ENCODE data around the gene ACE.

ACE gene

DNA sequence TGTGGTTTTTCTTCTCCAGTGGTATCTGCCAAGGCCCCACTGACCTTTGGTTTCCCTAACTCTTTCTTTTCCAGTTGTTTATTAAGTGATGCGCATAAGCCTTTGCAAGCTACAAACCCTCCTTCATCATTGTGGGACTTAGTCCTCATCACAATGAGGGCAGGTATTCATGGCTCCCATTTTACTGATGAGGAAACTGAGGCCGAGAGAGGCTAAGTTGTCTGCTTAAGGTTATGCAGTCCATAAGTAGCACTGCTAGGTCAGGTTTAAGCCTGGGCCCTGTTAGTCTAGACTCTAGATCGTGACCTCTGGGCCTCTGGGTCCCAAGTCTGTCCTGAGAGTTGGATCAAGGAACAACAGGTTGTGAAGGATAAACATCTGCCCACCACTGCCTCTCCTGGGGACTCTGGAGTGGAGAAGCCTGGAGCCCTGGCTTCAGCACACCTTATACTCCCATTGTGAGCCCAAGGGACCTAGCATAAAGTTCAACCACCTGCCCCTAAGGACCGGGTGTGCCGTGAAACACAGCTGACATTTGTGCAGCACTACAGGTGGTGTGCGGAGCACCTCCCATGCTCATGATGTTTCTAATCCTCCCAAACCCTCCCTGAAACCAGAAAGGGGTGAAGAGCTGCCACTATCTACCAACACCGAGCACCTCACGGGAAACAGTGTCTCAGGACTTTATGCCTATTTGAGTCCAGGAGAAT, 41.1 kb downstream of the ACE start:
- DNase-seq = no peak

DNA sequence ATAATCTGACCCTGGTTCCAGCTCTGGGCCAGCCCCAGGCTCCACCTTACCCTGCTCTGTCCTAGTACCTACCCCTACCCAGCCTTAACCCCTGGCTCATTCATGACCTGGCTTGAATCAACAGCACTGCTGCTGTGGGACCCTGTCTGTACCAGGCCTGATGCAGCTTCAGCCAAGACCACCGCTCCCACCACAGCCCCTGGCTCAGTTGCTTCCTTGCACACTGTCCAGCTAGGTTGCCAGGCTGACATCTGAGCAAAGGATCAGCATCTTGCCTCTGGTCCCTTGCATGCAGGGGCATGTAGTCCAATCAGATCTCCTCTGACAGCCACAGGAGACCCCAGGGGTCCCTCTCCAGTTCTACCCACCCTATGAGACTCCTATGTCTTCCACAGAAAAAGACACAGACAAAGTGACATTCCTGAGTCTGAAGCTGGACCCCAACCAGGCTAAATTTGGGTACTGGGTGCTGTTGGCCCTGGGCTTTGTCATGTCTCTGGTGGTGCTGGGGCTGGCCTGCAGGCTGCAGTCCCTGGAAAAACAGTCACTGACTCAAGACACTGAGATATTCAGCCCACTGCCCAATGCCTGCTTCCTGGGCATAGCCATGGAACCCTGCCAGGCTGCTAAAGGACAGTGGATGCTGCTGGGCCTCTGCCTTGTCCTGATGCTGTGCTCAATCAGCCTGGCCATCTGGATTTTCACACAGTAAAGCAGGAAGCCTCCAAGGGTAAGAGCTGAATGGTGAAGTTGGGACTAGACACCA, 42.4 kb downstream of the ACE start:
- DNase-seq = no peak

DNA sequence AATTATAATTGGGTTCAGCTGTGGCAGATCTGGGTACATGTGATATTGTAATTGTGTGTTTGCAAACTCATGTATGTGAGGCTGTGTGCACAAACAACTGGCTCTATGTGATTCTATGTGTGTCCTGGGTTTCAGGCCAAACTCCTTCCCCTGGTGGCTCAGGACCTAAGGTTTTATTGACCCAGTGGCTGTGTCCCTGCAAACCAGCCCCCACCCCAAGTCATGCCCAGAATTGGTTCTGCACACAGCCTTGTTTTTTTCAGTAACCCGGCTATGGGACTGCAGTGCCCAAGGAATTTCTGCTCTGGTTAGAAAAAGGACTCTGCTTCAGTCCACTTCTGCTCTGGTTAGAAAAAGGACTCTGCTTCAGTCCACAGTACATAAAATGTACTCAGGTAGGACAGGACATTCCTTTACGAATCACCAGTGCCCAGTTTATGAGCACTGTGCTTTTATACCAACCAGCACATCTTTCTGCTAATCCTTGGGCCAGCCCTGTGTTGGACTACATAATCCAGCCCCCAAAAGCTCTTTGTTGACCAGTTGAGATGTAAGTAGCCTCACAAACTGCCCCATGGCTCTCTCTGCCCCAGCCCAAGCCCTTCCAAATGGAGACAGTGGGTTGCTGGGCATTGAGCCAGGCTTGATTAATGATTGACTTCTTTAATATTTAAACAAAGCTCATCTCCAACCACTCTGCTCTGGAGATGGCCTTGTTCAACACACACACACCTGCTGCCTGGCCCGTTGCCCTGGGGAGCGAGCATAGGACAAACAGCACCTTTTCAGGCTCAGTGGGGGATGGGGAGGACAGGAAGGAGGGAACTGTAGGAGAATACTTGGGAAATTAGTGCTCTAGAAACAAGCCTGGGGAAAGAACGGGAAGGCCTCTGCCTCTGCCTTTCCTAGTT, 43.4 kb downstream of the ACE start:
- no peak for DNase-seq

DNA sequence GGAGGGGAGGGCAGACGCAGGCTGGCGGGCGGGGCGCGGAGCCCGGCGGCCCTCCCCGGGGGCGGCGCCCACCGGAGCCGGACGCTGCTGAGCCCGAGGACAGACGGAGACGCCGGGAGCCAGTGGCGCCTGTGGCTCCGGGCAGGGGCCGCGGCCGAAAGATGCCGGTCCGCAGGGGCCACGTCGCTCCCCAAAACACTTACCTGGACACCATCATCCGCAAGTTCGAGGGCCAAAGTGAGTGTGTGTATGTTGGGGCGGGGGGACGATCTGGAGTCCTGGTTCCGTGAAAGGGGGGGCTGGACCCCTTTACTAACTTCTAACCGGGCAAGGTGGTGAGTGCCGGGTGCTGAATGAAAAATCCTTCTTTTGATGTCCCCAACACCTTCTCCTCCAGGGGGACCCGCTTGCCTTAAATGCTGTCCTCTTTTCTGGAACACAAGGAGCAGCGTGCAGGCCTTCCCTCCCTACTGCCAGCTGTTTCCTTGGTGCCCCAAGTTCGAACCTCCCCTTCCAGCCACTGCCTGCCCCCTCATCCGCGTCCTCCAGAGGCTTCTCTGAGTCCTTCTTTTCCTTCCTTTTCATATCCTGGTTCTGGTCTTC, 46.5 kb downstream of the ACE start, which contains the start of gene KCNH6:
Gene KCNH6 (plus strand): TSS at position 106 of the 603 bp plus-strand sequence. CDS start 56 bp downstream, at position 162.
- DNase-seq = no peak

DNA sequence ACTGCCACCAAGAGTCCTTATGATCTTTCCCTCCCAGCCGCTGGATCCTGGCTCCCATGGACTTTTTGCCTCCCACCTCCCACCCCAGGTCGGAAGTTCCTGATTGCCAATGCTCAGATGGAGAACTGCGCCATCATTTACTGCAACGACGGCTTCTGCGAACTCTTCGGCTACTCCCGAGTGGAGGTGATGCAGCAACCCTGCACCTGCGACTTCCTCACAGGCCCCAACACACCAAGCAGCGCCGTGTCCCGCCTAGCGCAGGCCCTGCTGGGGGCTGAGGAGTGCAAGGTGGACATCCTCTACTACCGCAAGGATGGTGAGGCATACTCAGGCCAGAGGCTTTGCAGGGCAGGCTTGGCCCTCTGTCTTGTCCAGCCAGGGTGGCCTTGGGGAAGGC, 47.2 kb downstream of the ACE start:
- DNase-seq = no peak

DNA sequence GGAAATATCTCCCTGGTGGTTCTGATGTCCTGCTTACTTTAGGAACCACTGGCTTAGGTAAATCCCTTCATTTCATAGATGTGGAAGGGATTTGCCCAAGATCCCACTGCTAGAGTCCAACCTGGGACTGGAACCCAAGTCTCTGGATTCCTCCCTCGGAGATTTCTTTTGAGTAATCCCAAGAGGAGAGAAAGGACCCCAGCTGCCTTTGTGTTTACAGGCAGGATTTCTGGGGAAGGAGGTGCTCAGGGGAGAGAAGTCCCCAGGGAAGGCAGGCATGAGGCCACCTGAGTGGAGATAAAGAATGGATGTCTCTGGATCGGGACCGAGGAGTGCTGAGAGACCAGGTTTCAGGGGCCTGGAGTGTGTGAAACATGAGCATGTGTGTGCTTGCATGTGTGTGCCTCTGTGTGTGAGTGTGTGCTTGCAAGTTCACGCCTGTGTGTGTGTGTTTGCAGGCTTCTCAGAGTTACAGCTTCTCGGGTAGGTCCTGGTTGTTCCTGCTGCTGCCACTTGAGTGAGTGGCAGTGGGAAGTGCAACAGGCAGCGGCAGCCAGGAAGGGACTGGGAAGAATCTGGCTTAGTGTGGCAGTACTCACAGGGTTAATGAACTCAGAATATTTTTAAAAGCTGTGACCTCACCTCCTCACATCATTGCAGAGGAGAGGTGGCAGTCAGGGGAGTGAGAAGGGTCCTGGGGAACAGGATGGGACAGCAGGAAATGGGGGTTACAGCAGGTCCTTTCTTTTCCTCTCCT, 48.5 kb downstream of the ACE start:
- DNase-seq = no peak

DNA sequence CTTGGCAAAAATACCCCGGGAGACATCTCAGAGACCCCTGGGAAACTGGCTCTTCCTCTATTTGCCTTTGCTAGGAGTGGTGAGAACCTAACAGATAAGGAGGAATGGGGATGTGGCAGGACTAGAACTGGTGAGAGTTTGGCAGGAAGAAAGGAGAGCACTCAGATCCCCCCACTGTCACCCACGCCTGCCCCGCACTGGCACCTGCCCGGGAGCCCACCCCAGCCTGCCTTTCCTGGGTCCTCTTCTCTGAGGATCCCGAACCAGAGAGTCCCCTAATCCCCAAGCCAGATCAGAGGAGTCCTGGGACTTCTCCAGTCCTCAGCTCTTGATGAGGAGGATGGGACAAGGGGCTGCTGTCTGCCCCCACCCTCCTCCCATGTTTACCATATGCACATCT, 50.0 kb downstream of the ACE start:
- DNase-seq = no peak

DNA sequence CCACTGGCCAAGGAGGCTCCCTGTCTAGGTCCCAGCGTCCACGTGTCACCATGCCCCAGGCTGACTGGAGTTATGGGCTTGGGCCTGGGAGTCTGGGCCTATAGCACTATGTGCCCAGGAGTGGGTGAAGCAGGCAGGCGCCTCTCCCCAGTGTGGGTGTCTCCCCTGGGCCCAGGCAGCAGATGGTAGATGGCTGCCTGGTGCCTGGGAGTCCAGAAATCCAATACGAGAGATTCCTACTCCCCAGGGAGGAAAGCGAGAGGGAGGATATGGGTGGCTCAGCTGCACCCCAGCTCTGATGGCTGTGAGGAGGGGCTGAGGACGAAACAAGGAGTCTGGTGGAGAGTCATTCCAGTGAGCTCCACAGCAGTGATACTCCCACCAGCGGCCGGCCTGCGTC, 51.3 kb downstream of the ACE start:
- no peak for DNase-seq

DNA sequence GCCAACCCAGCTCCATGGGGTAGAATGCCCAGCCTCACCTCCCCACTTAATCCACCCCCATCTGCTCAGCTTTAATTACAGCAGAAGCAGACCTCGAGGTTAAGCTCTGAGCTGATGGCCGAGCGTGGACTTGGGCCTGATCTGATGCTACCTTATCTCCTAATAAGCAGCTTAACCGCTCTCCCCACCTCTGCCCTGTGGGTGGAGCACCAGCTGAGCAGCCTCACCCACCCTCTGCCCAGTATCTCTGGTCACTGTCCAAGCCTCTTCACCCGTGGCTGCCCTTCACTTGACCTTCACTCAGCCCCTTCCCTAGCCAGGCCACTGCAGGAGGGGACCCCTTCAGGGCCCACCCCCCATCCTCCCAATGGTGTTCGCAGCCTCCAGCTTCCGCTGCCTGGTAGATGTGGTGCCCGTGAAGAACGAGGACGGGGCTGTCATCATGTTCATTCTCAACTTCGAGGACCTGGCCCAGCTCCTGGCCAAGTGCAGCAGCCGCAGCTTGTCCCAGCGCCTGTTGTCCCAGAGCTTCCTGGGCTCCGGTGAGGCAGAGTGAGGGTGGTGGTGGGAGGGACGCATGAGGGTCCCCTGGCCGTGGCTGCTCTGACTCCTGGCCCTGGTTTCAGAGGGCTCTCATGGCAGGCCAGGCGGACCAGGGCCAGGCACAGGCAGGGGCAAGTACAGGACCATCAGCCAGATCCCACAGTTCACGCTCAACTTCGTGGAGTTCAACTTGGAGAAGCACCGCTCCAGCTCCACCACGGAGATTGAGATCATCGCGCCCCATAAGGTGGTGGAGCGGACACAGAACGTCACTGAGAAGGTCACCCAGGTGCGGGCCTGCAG, 53.1 kb downstream of the ACE start:
- DNase-seq = no peak

DNA sequence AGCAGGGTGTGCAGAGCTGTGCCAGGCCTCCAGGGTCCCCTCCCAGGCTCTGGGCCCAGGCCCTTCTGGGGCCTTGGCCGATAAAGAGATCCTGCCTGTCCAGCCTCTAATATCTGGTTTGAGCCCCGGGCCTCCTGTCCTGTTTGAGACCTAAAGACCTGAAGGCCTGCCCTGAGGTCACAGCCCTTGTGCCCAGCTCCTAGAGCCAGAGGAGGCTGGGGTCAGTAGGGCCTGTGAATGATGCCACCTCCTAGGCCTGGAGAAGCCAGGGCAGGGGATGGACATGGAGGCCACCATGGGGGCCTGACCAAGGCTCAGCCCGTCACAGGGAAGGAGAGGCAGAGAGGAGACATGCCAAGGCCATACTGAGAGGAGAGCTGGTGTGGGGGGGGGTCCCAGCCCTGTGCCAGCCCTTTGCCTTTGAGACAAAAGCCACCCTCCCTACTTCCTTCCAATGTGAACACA, 53.7 kb downstream of the ACE start:
- DNase-seq = no peak

DNA sequence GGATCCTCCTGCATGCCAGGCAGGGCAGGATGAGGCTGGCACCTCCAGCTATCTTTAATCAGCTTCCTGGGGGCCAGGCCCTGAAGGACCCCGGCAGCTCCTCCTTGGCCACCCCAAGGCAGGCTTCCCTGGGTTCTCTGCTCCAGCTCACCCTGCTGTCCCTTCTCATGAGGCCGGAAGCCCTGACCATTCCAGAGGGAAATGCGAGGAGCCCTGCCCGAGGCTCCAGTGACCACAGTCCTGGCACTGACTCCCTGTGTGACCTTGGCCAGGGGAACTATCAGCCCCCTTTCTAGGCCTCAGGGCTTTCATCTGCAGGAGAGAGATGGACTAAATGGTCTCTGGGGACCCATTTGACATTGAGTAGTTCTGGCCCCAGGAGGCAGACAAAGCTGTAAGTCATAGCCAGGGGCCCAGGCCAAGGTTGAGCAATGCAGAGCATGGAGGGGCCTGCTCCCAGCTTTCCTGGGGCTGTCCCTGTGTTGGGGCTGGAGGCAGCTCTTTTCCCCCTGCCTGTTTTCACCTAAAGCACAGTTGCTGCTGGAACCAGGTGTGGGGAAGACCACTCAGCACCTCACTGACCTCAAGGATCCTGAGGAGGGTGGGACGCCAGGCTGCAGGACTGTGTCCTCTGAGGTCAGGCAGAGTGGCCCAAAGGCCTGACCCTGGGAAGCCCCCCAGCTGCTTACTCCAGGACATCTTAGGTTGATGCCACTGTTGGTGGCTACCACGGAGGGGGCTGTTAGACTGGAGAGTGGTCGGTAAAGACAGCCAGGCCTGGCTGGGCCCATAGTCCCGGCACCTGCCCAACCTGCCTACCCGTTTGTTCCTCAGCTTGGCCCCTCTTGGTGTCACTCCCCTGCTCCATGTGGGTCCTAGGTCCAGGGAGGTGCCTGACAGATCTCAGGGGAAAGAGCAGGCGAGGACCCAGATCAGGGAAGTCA, 54.4 kb downstream of the ACE start:
- DNase-seq = no peak

DNA sequence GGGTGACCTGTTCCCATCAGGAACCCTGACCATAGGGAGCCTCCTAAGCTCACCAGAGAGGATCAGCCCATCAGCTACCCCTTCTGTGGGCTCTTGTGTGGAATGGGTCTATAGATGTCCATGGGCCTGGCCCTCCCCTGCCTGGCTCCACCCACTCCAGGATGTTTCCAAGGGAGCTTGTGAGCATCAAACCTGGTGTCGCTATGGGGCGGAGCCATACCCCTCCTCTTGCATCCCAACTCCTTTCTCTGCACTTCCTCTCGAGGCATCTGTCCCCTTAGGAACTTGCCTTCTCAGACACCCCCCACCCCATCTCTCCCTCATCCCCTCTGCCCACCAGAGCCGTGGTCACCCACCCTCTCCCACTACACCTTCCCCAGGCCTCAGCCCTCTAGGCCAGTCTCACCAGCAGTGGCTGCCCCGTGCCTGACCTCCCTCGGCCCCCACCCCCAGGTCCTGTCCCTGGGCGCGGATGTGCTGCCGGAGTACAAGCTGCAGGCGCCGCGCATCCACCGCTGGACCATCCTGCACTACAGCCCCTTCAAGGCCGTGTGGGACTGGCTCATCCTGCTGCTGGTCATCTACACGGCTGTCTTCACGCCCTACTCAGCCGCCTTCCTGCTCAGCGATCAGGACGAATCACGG, 56.7 kb downstream of the ACE start:
- DNase-seq = no peak

DNA sequence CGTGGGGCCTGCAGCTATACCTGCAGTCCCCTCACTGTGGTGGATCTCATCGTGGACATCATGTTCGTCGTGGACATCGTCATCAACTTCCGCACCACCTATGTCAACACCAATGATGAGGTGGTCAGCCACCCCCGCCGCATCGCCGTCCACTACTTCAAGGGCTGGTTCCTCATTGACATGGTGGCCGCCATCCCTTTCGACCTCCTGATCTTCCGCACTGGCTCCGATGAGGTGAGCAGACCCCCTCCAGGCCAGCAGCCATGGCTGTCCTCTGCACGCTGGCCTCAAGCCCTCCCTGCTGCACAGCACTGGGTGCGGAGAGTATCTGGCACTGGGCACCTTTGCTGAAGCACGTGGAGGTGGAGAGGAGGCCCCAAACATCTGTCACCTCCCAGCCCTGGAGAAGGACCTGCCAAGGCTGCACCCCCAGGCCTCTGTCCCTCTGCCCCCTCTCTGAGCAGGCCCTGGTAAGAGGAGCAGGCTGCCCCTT, 57.3 kb downstream of the ACE start:
- no peak for DNase-seq

DNA sequence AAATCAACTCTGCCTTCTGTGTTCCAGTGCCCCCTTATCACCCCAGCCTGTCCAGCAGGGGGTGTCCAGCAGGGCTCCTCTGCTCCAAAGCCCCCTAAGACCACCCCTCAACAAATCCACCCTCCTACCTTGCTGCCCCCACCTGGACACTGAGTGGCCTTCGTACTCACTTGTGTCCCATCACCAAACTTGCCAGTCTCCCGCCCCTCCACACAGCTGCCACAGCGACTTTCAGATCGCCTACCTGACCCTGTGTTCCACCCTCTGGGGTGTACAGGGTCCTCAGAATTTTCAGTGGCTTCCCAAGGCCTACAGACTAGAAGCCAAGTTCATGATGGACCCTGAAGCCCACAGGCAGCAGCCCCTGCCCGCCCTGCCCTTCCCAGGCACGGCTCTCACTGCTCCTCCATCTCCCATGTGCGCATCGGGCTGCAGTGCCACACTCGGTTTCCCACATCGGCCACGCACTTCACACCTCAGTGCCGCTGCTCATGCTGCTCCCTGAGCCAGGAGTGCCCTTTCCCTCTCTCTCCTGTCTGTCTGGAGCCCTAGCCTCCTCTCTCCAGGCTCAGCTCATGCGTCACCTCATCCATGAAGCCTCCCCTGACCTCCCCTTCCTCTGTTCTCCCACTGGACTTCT, 58.1 kb downstream of the ACE start:
- no peak for DNase-seq

DNA sequence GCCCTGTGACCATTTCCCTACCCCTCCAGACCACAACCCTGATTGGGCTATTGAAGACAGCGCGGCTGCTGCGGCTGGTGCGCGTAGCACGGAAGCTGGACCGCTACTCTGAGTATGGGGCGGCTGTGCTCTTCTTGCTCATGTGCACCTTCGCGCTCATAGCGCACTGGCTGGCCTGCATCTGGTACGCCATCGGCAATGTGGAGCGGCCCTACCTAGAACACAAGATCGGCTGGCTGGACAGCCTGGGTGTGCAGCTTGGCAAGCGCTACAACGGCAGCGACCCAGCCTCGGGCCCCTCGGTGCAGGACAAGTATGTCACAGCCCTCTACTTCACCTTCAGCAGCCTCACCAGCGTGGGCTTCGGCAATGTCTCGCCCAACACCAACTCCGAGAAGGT, 58.8 kb downstream of the ACE start:
- DNase-seq = no peak

DNA sequence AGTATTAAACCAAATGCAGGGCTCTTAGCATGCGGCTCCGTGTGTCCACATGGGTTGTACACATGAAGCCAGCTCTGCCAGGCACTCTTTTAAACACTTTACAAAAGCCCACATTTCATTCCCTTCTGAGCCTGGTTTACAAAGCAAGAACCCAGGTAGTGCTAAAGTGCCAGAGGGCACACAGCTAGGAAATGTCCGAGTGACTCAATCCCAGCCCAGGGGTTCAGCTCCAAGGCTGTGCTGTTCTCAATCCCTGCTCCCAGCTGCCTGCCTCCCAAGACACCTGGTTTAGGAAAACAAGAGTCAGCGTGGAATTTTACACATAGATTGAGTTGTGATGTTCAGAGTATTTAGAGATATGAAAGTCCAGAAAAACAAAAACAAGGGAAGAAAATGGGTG, 60.1 kb downstream of the ACE start:
- DNase-seq = no peak

DNA sequence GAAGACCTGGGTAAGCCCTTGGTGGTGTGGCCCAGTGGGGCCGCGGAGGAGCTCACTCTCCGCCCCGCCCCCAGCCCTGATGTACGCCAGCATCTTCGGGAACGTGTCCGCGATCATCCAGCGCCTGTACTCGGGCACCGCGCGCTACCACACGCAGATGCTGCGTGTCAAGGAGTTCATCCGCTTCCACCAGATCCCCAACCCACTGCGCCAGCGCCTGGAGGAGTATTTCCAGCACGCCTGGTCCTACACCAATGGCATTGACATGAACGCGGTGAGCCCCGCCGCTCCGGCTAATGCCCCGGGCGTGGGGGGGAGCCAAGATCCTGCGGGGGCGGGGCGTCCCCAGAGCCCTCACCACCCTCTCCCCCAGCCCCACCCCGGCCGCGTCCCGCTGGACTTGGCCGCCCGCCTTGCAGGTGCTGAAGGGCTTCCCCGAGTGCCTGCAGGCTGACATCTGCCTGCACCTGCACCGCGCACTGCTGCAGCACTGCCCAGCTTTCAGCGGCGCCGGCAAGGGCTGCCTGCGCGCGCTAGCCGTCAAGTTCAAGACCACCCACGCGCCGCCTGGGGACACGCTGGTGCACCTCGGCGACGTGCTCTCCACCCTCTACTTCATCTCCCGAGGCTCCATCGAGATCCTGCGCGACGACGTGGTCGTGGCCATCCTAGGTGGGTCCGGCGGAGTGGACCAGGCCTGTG, 61.3 kb downstream of the ACE start:
- DNase-seq = no peak
